Tibial nerve (tissue), 4 donors: ENCODE data around the gene BRSK2. TPM values are rescaled to one million over a fixed set of nuclear protein-coding genes. Genes with fewer than 3 reads are reported as not detected.

Experiments used
- DNase-seq, 2 donors: peaks; one replicate each; pipeline ENCODE4 v3.0.0-alpha.2; 2019; ENCODE audit warnings: low spot score in 2 of 2
- H3K27ac ChIP-seq, 4 donors: fragments of 200-600 bp; sonication (generic) in 3 of 4; one replicate each; pipeline ENCODE4 v1.5.1; 2017 to 2019; ENCODE audit warnings: mild to moderate bottlenecking in 1 of 4
- H3K27me3 ChIP-seq, 2 donors: fragments of 200-600 bp; sonication (generic) in 1 of 2; one replicate each; pipeline versions ENCODE4 v1.5.1 to v1.6.0; 2017 to 2019
- H3K36me3 ChIP-seq, 3 donors: fragments of 200-600 bp; sonication (generic); one replicate each; pipeline ENCODE4 v1.5.1; 2018 to 2019
- H3K4me1 ChIP-seq, 4 donors: fragments of 200-600 bp; sonication (generic) in 3 of 4; one replicate each; pipeline ENCODE4 v1.5.1; 2017 to 2019
- H3K4me3 ChIP-seq, 4 donors: fragments of 200-600 bp; sonication (generic) in 3 of 4; one replicate each; pipeline ENCODE4 v1.5.1; 2017 to 2019; ENCODE audit warnings: mild to moderate bottlenecking in 1 of 4, moderate library complexity in 1 of 4
- H3K9me3 ChIP-seq, 4 donors: fragments of 200-600 bp; sonication (generic) in 3 of 4; one replicate each; pipeline ENCODE4 v1.5.1; 2017 to 2019
- CTCF ChIP-seq, 5 experiments: fragments of 200-600 bp in 3 of 5; fragments of 450-650 bp in 2 of 5; sonication (generic) in 3 of 5; IDR thresholded peaks; one replicate each; pipeline ENCODE4 v1.5.1; 2016 to 2019; ENCODE audit warnings: antibody characterized with exemption in 5 of 5, mild to moderate bottlenecking in 3 of 5, moderate library complexity in 2 of 5
- EP300 ChIP-seq, 2 donors: sonication (generic); formaldehyde crosslinking; IDR thresholded peaks; one replicate each; pipeline ENCODE4 v1.6.1; 2017; ENCODE audit warnings: antibody characterized with exemption in 2 of 2, mild to moderate bottlenecking in 1 of 2
- POLR2A ChIP-seq, 2 donors: fragments of 450-650 bp; IDR thresholded peaks; one replicate each; pipeline ENCODE4 v1.6.1; 2017; ENCODE audit warnings: antibody characterized with exemption in 2 of 2, mild to moderate bottlenecking in 2 of 2, moderate library complexity in 2 of 2
- WGBS, 2 donors: methylation state at CpG; one replicate each; pipeline ENCODE4 v1.1.5; 2018; 5-methylcytosine and 5-hydroxymethylcytosine counted together
- total RNA-seq, 4 donors: library from RNA; depleted of rRNA; stranded (reverse); fragments of >200 nt; gene quantifications; one replicate each; pipeline ENCODE4 v1.1.0, GENCODE V29; 2016

BRSK2 gene
- total RNA-seq, 4 donors from 2014 or later = 2.4 to 7.8 (median 4.6) TPM

GRCh38 chr11:1456596-1457325, 67.0 kb downstream of the BRSK2 start:
- TF ChIP-seq EP300 (IDR thresholded peaks at IDR 0.05) (no peak), CTCF (IDR thresholded peaks at IDR 0.05) (no peak), POLR2A (IDR thresholded peaks at IDR 0.05) (no peak)
- 89 to 96% methylated on average over 31 to 32 of the region's 44 CpGs for WGBS, 2 donors

GRCh38 chr11:1457326-1457680, 67.6 kb downstream of the BRSK2 start:
- WGBS, 2 donors = 83 to 87% methylated on average over 12 to 13 of the region's 13 CpGs
- TF ChIP-seq POLR2A (IDR thresholded peaks at IDR 0.05) = no peak
- no peak for TF ChIP-seq EP300 (IDR thresholded peaks at IDR 0.05)
- TF ChIP-seq CTCF (IDR thresholded peaks at IDR 0.05) = no peak
- no peaks in the 10 kb centered on the region for H3K27me3 ChIP-seq
- peaks cover 0 to 49% (median 20%) of the 10 kb centered on the region in 4 donors for H3K4me1 ChIP-seq
- H3K4me3 ChIP-seq = no peak overlapping the region
- no peak for DNase-seq
- no peaks in the 10 kb centered on the region for H3K9me3 ChIP-seq
- H3K36me3 ChIP-seq = peaks cover 0 to 1% (median 0%) of the 10 kb centered on the region in 3 donors
- H3K27ac ChIP-seq = peak overlapping the region in 2 of 4 donors; percentile 78 to 97

More at GRCh38 chr11:1456596-1457325, 67.0 kb downstream of the BRSK2 start:
- Histone ChIP-seq H3K4me1 (peaks cover 0 to 46% (median 20%) of the 10 kb centered on the region in 4 donors), H3K36me3 (no peaks in the 10 kb centered on the region), H3K27ac (peak overlapping the region in 2 of 4 donors; percentile 78 to 97), H3K4me3 (no peak overlapping the region), H3K9me3 (no peaks in the 10 kb centered on the region), H3K27me3 (no peaks in the 10 kb centered on the region)
- DNase-seq = no peak

GRCh38 chr11:1457856-1458255, 68.1 kb downstream of the BRSK2 start:
- Histone ChIP-seq H3K4me1 (peaks cover 0 to 49% (median 20%) of the 10 kb centered on the region in 4 donors), H3K27me3 (no peaks in the 10 kb centered on the region), H3K36me3 (peaks cover 0 to 7% (median 0%) of the 10 kb centered on the region in 3 donors), H3K9me3 (no peaks in the 10 kb centered on the region), H3K27ac (peak overlapping the region; percentile 78 to 97 (median 90)), H3K4me3 (no peak overlapping the region)
- WGBS, 2 donors = 89 to 100% methylated on average over 5 to 18 of the region's 18 CpGs
- no peak for TF ChIP-seq CTCF (IDR thresholded peaks at IDR 0.05)
- TF ChIP-seq POLR2A (IDR thresholded peaks at IDR 0.05) = no peak
- no peak for TF ChIP-seq EP300 (IDR thresholded peaks at IDR 0.05)
- DNase-seq = no peak

GRCh38 chr11:1458340-1459218, 68.8 kb downstream of the BRSK2 start:
- 29 to 32% methylated on average over 12 to 13 of the region's 18 CpGs for WGBS, 2 donors
- peak; percentile 57 to 67 for DNase-seq
- no peaks in the 10 kb centered on the region for H3K9me3 ChIP-seq
- peak overlapping the region; percentile 21 to 46 (median 36) for H3K4me3 ChIP-seq
- TF ChIP-seq CTCF (IDR thresholded peaks at IDR 0.05) (peak; percentile 22 to 79 (median 61)), POLR2A (IDR thresholded peaks at IDR 0.05) (peak in 1 of 2 donors; percentile 38), EP300 (IDR thresholded peaks at IDR 0.05) (peak; percentile 22 to 84)
- peaks cover 0 to 14% (median 0%) of the 10 kb centered on the region in 3 donors for H3K36me3 ChIP-seq
- no peaks in the 10 kb centered on the region for H3K27me3 ChIP-seq
- peak overlapping the region; percentile 87 to 97 (median 91) for H3K27ac ChIP-seq
- peaks cover 0 to 49% (median 20%) of the 10 kb centered on the region in 4 donors for H3K4me1 ChIP-seq
